B cell (primary cell): Measurements from ENCODE around the gene NUDT1. TPM values are rescaled to one million over a fixed set of nuclear protein-coding genes. Genes with fewer than 3 reads are reported as not detected.

Experiments
- ATAC-seq: fragments of 200-7000 bp; cut with Tn5 transposase; one replicate; pipeline ENCODE4 v1.10.0; 2021; ENCODE audit warnings: low read depth, mild to moderate bottlenecking, moderate number of reproducible peaks, moderate library complexity
- CTCF ChIA-PET: fragments of 350-600 bp; sonication (Branson Sonifier 250); formaldehyde crosslinking; loops from one replicate; lab custom pipeline; 2021; ENCODE audit warnings: antibody characterized with exemption, inconsistent platforms; lab: Charles Lee
- POLR2A ChIA-PET: fragments of 350-600 bp; sonication (Branson Sonifier 250); formaldehyde crosslinking; loops from one replicate; lab custom pipeline; 2021; ENCODE audit warnings: antibody characterized with exemption; lab: Charles Lee
- DNase-seq: peaks from one replicate; pipeline ENCODE4 v3.0.0; 2013
- H2AFZ ChIP-seq: 2 replicates; pipeline ENCODE4 v1.6.1; 2012; ENCODE audit warnings: mild to moderate bottlenecking, low read depth, low read length; ENCODE audit not compliant: insufficient read depth, poor library complexity, severe bottlenecking
- H3K27ac ChIP-seq, 2 donors: 1 replicate in 1 of 2; 2 replicates in 1 of 2; pipeline ENCODE4 v1.5.1; 2012 to 2013; ENCODE audit warnings: low read length in 2 of 2, mild to moderate bottlenecking in 2 of 2, moderate library complexity in 1 of 2
- H3K27me3 ChIP-seq, 4 experiments: fragments of 200-600 bp in 1 of 4; sonication (generic) in 1 of 4; replicated peaks in 1 of 4; 1 replicate in 2 of 4; 2 replicates in 2 of 4; pipeline versions ENCODE4 v1.6.1 to v1.7.0; 2013 to 2016; ENCODE audit warnings: low read length in 3 of 4, mild to moderate bottlenecking in 2 of 4, mixed read lengths in 1 of 4, moderate library complexity in 1 of 4; ENCODE audit not compliant: insufficient read depth in 4 of 4, control insufficient read depth in 3 of 4; ENCODE audit errors: control extremely low read depth in 1 of 4
- H3K36me3 ChIP-seq, 2 experiments: replicated peaks in 1 of 2; 1 replicate in 1 of 2; 2 replicates in 1 of 2; pipeline versions ENCODE4 v1.6.1 to v1.7.1; 2013; ENCODE audit warnings: low read length in 1 of 2; ENCODE audit not compliant: insufficient read depth in 2 of 2, control insufficient read depth in 1 of 2; ENCODE audit errors: control extremely low read depth in 1 of 2, extremely low read depth in 1 of 2
- H3K4me1 ChIP-seq, 2 donors: fragments of 200-600 bp in 1 of 2; sonication (generic) in 1 of 2; 1 replicate in 1 of 2; 2 replicates in 1 of 2; pipeline versions ENCODE4 v1.5.1 to v1.6.1; 2013 to 2017; ENCODE audit warnings: low read length in 2 of 2; ENCODE audit not compliant: control insufficient read depth in 2 of 2, insufficient read depth in 2 of 2
- H3K4me2 ChIP-seq: replicated peaks from 2 replicates; pipeline ENCODE3; 2012; ENCODE audit warnings: mild to moderate bottlenecking, low read depth, low read length; ENCODE audit not compliant: poor library complexity, severe bottlenecking
- H3K4me3 ChIP-seq, 5 experiments: fragments of 200-600 bp in 1 of 5; sonication (generic) in 1 of 5; 1 replicate in 3 of 5; 2 replicates in 2 of 5; pipeline versions ENCODE4 v1.5.1 to v1.7.0; 2011 to 2016; ENCODE audit warnings: low read length in 4 of 5, mild to moderate bottlenecking in 4 of 5, low read depth in 2 of 5, control low read depth in 1 of 5, moderate library complexity in 1 of 5; ENCODE audit not compliant: insufficient read depth in 1 of 5; ENCODE audit errors: control extremely low read depth in 1 of 5, extremely low read depth in 1 of 5
- H3K79me2 ChIP-seq: fragments of 200-600 bp; sonication (generic); one replicate; pipeline ENCODE4 v1.6.0; 2016; ENCODE audit warnings: low read length; ENCODE audit not compliant: control insufficient read depth, insufficient read depth
- H3K9ac ChIP-seq: fragments of 200-600 bp; sonication (generic); 2 replicates; pipeline ENCODE4 v1.6.1; 2017; ENCODE audit warnings: mild to moderate bottlenecking, low read length, moderate library complexity
- H3K9me3 ChIP-seq, 3 donors: one replicate each; pipeline versions ENCODE4 v1.6.1 to v1.7.1; 2013; ENCODE audit warnings: low read length in 2 of 3; ENCODE audit not compliant: control insufficient read depth in 2 of 3, insufficient read depth in 1 of 3; ENCODE audit errors: control extremely low read depth in 1 of 3
- H4K20me1 ChIP-seq: 2 replicates; pipeline ENCODE4 v1.6.0; 2012; ENCODE audit warnings: mild to moderate bottlenecking, low read length; ENCODE audit not compliant: insufficient read depth, control insufficient read depth, poor library complexity, severe bottlenecking
- H3K27ac Mint-ChIP-seq: one replicate; pipeline ENCODE4 v1.8.0; 2021; ENCODE audit warnings: mixed read lengths
- H3K27me3 Mint-ChIP-seq: one replicate; pipeline ENCODE4 v1.8.0; 2021; ENCODE audit warnings: mixed read lengths
- H3K4me1 Mint-ChIP-seq: one replicate; pipeline ENCODE4 v1.8.0; 2021; ENCODE audit warnings: mixed read lengths
- H3K4me3 Mint-ChIP-seq: one replicate; pipeline ENCODE4 v1.8.0; 2021; ENCODE audit warnings: mixed read lengths
- H3K9me3 Mint-ChIP-seq: one replicate; pipeline ENCODE4 v1.8.0; 2022; ENCODE audit warnings: mixed read lengths; ENCODE audit not compliant: insufficient read depth
- CTCF ChIP-seq: fragments of 200-600 bp; IDR thresholded peaks from one replicate; pipeline ENCODE4 v1.8.0; 2022; ENCODE audit warnings: antibody characterized with exemption, mild to moderate bottlenecking
- EZH2 ChIP-seq: IDR thresholded peaks from 2 replicates; pipeline ENCODE4 v1.6.1; 2012; ENCODE audit warnings: borderline replicate concordance, low read depth, mild to moderate bottlenecking, moderate library complexity, low read length; ENCODE audit not compliant: insufficient read depth, poor library complexity, severe bottlenecking
- WGBS: methylation state at CpG from one replicate; pipeline ENCODE4 v1.1.5; 2013; ENCODE audit warnings: missing lambda C conversion rate; ENCODE audit not compliant: insufficient coverage; 5-methylcytosine and 5-hydroxymethylcytosine counted together
- intact Hi-C: fragments of 100-400 bp; cut with micrococcal nuclease; formaldehyde crosslinking; loops from one replicate; pipeline ENCODE4 v1.10.0; 2022
- polyA plus RNA-seq: library from polyadenylated mRNA; depleted of rRNA; stranded (reverse); fragments of >200 nt; gene quantifications from 2 replicates; pipeline ENCODE4 v1.2.3, GENCODE V29; 2012
- total RNA-seq, 2 donors: library from RNA; stranded (reverse); fragments of 120-200 nt in 1 of 2; gene quantifications; 1 replicate in 1 of 2; 2 replicates in 1 of 2; pipeline versions ENCODE4 v1.2.3 to v1.2.4, GENCODE V29; 2013 to 2022

NUDT1 gene
- total and polyA plus RNA-seq, 2 donors (not counting 1 experiment from before 2014, with no cell fraction given) = 21.1 to 22.9 TPM

- H3K36me3 ChIP-seq = peaks cover 0 to 63% of the 10 kb centered on the region in 2 experiments
- H3K9me3 Mint-ChIP-seq = no peaks in the 10 kb centered on the region
- peaks cover 6% of the 10 kb centered on the region for H3K4me1 Mint-ChIP-seq
- DNase-seq = no peak
- H3K79me2 ChIP-seq = no peaks in the 10 kb centered on the region
- ChIA-PET POLR2A (no interaction called here), CTCF (interaction anchor here (2.2 kb wide), 1 partner anchor 135 kb away, joined by 11 read pairs; no protein-coding TSS in a partner anchor)
- peaks cover 0 to 5% of the 10 kb centered on the region in 2 donors for H3K4me1 ChIP-seq
- no peak overlapping the region for H3K4me2 ChIP-seq
- TF ChIP-seq EZH2 = no peak
- no peak for TF ChIP-seq CTCF
- H3K27ac Mint-ChIP-seq = no peak overlapping the region
- H3K27ac ChIP-seq = no peak overlapping the region
- no peak for ATAC-seq
- over 99% methylated on average over 8 of the region's 10 CpGs for WGBS
- no peak overlapping the region for H3K9ac ChIP-seq
- H3K4me3 Mint-ChIP-seq = no peak overlapping the region
- H4K20me1 ChIP-seq = no peaks in the 10 kb centered on the region
- H3K4me3 ChIP-seq = no peak overlapping the region
- H3K27me3 Mint-ChIP-seq = no peaks in the 10 kb centered on the region
- no peak overlapping the region for H2AFZ ChIP-seq
- intact Hi-C loops = no loop called here
- peaks cover 0 to 4% (median 0%) of the 10 kb centered on the region in 3 donors for H3K9me3 ChIP-seq
- no peaks in the 10 kb centered on the region for H3K27me3 ChIP-seq
Measured at GRCh38 chr7:2212906-2213305, 29.1 kb upstream of the NUDT1 start.

GRCh38 chr7:2213551-2214215 is 28.3 kb upstream of the NUDT1 start:
- intact Hi-C loops = no loop called here
- H3K4me2 ChIP-seq = no peak overlapping the region
- Mint-ChIP-seq H3K4me3 (no peak overlapping the region), H3K27ac (no peak overlapping the region), H3K4me1 (peaks cover 6% of the 10 kb centered on the region), H3K9me3 (no peaks in the 10 kb centered on the region), H3K27me3 (no peaks in the 10 kb centered on the region)
- H3K9me3 ChIP-seq = peaks cover 0 to 4% (median 0%) of the 10 kb centered on the region in 3 donors
- H3K36me3 ChIP-seq = peaks cover 0 to 61% of the 10 kb centered on the region in 2 experiments
- H3K9ac ChIP-seq = no peak overlapping the region
- H3K4me3 ChIP-seq = no peak overlapping the region
- H3K27me3 ChIP-seq = no peaks in the 10 kb centered on the region
- TF ChIP-seq EZH2 = no peak
- no peak for DNase-seq
- POLR2A ChIA-PET = no interaction called here
- no peak overlapping the region for H2AFZ ChIP-seq
- ATAC-seq = no peak
- WGBS = 95% methylated on average over 14 of the region's 15 CpGs
- H4K20me1 ChIP-seq = no peaks in the 10 kb centered on the region
- H3K4me1 ChIP-seq = peaks cover 0 to 5% of the 10 kb centered on the region in 2 donors
- CTCF ChIA-PET = interaction anchor here (2.2 kb wide), 1 partner anchor 134 kb away, joined by 11 read pairs; no protein-coding TSS in a partner anchor
- H3K27ac ChIP-seq = no peak overlapping the region
- no peaks in the 10 kb centered on the region for H3K79me2 ChIP-seq
